ENCODE data around the gene LRP5.
"Not testable (repeated sequence)": the region's sequence is repeated elsewhere in the genome, so short reads cannot be mapped to it uniquely, and the experiment has no call there.

LRP5 gene

DNA sequence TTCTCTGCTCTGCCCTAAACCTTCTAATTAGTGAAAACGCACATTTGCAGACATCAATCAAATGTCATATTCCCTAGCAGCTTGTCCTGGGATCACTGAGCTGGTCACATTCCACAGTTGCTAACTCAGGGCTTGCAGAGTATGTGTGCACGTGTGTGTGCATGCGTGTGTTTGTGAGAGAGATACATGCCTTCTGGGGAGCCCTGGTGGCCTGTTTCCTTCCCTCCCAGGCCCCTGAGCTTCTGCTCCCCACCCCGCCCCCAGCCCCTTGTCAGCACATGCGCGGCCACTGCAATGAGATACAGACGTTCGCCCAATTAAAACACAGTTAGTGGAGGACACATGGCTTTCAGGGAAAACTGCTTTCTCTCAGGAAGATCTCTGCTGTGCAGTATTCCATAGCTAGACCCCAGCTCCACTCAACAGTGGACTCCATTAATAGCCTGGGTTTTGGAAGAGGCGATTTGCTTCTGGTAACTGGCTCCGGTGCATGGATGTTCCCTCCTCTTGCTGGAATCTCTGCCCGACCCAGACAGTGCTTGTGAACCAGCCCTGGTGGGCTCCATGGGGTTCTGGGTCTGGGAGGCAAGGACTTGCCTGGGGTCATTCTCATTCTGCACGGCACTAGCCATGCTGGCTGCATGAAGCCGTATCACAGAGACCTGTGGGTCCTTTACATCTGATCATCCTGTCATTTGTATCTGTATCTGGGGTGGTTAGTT lies 17.7 kb downstream of the LRP5 start:
- DNase-seq: no peak

DNA sequence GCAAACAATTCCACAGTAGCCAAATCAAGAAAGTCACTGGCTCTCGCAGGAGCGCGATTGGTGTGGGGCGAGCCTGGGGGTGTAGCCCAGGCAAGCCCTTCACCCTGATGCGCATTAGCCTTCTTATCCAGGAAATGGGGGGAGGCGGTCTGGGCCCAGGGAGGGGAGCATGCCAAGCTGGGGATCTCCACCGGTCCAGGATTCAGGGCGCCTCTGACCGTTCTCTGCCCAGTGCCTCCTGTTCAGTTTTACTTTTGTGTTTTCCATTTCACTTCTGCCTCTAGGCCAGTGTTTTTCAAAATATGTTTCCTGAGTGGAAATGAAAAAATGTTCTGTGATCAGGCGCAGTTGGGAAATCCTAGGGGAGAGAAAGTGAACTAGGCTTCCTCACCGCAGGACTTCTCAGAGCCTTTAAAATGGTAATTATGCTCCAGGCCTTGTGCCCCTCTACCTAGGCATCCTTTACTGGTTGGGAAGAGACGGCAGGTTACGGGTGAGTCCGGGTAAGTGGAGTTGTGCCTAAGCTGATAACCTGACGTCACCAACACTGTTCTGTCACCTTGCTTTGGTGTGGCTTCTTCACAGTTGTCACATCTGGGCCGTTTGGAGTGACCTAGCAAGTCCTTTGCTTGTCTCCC lies 18.4 kb downstream of the LRP5 start:
- no peak for DNase-seq

DNA sequence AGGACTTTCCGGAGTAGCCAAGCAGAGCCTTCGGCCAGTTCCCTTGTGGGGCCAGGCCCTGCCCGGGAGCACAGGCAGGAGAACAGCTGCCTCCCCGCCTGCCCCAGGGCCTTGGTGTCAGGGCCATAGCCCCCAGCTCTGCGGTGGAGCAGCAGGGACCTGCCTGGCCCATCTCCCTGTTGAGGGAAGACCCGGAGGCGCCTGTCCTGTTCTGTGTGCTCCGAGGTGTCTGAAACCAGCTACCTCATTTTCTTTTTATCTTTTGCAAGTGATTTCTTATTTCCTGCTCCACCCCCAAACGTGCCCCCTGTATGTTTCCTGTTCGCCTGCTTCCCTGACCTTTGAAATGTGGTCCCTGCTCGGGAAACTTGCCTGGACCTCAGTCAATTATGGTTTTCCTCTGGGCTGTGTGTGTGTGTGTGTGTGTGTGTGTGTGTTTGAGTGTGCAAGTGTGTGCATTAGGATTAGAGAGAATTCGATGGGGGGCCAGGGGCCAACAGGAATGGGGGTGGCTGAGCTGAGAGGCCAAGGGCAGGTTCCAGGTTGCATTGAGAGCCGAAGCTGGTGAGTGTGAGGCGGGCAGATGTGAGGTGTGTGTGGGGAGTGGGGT lies 19.1 kb downstream of the LRP5 start:
- DNase-seq: peak; percentile 49

DNA sequence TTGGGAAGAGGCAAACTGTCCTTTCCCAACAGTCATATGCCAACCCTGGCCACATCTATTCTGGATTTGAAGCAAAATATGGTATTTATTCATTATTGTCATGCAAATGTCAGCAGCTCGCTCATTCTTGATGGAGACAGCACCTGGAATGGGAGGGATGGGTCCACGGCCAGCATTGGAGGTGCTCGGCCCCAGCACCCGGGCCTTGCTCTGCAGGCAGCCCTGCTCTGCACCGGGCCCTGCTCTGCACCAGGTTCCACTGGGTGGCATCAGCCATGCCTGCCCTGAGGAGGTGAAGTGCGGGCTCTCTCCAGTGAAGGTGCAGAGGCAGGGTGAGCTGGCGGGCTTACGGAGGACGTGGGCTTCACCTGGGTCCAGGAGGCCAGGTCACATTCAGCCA lies 19.8 kb downstream of the LRP5 start:
- DNase-seq: no peak

DNA sequence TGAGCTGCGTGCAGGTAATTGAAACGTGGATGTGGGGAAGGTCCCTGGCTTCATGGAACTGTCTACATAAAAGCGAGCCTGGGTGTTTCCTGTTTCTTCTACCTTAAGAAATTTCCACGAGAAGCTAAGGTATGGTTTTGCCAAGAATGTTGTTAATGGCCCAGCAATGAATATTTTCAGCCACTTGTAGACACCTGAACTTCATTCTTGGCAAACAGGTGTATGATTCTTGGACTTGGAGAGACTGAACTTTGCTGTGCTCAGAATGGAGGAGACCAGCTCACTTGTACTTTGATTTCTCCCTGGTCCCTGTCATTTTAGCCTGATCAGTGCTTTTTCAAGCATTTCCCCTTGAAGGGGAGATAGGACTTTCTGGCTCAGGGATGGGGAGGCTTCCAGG lies 20.8 kb downstream of the LRP5 start:
- DNase-seq: no peak

DNA sequence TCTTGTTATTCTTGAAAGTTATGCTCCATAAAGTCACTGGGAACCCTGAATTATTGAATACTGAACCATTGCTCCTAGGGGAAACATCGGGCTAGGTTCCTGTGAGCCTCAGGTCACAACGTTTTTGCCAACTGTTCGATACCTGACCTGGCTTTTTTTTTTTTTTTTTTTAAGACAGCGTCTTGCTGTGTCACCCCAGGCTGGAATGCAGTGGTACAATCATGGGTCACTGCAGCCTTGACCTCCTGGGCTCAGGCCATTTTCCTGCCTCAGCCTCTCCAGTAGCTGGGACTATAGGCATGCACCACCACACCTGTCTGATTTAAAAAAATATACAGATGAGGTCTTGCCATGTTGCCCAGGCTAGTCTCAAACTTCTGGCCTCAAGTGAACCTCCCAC lies 22.5 kb downstream of the LRP5 start:
- DNase-seq: no peak

DNA sequence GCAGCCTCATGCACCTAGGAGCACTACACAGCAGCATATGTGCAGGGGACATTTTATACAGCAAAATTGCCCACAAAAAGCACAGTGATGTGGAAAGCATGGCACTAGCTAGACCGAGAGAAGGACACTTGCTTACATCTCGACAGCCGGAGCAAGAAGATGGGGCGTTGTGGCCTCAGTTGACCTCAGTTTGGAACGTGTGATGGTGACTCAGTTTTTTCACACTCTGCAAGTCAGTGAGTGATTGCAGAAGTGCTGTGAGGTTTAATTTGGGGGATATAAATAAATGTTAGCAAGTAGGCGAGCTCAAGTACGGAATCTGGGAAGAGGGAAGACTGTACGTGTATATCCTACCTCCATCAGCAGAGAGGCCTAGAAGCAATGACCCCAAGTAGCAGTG lies 23.3 kb downstream of the LRP5 start:
- DNase-seq: no peak

DNA sequence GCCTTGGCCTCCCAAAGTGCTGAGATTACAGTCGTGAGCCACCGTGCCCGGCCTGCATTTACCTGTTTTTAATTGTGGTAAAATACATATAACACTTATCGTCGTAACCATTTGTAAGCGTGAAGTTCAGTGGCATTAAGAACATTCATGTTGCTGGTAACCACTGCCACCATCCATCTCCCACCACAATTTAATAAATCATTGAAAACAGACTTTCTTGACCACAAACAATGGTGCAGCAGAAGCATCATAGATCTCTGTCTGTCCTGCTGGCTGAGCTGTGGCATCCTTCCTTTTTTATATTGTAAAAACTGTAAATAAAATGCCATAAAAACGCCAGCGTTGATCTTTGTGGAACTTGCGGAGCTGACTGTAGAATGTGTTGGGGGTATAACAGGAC lies 24.3 kb downstream of the LRP5 start:
- peak; percentile 48 for DNase-seq

DNA sequence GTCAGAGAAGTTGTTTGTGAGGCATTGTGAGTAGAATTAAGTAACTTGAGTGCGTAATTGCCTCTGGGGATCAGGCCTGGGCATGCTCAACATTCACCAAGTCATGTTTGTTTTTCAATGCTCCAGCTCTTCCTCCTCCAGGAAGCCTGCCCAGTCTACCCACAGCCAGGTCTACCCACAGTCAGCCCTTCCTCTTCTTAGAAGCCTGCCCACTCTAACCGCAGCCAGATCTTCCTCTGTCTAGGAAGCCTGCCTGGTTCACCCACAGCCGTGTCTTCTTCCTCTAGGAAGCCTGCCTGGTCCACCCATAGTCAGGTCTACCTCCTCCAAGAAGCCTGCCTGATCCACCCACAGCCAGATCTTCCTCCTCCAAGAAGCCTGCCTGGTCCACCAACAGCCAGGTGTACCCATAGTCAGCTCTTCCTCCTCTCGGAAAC lies 25.0 kb downstream of the LRP5 start:
- peak; percentile 80 for DNase-seq

DNA sequence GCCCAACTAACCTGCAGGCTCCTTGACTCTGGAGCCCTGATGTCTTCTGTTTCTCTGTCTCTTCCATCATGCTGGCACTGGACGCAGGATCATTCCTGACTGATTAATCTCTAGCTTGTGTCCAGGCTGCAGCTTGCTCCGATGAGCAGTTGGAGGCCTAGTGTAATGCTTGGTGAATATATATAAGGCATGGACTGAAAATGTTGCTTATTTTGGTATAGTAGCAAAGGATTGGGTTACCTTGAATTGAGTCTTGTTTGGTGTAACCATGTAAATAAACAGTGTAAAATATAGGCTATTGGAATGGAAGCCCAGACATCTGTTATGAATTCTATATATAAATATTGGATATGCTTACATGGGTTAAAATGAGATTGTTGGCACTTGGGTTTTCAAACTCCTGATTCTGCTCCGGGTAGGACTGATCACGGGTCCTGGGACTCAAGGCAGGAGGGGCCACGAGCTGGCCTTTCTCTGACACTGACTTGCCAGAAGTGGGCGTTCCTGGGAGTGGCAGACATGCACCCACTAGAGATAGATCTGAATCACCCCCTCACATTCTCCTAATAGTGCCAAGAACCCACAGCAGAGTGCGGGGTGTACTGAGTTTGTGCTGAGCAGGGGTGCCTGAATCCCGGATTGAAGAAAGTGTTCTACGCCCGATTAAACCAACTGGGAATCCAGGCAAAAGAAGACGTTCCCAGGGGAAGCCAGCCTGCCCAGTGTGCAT lies 25.8 kb downstream of the LRP5 start:
- peak; percentile 51 for DNase-seq

DNA sequence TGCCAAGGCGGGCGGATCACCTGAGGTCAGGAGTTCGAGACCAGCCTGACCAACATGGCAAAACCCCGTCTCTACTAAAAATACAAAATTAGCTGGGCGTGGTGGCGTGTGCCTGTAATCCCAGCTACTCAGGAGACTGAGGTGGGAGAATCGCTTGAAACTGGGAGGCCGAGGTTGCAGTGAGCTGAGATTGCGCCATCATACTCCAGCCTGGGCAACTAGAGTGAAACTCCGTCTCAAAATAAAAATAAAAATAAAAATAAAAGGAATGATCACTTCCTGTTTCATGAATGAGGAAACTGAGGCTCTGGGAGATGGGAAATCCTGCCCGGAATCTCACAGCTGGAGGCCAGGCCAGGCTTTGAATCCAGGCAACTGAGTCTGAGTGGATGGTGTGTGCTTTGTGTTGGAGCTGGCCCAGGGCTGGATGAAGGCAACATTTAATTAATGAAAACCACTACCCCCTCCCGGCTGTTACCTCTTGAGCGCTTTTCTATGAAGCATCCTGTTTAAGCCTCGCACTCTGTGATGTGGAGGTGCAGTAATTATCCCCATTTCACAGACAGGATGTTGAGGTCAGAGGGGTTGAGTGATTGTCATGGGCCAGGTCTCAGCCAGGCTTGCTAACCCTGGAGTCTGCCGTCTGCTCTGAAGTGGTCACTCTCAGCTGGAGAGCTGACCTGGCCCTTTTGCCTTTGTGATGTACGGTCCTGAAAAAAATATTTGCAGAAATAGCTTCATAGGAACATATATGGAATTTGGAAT lies 27.8 kb downstream of the LRP5 start:
- no peak for DNase-seq

DNA sequence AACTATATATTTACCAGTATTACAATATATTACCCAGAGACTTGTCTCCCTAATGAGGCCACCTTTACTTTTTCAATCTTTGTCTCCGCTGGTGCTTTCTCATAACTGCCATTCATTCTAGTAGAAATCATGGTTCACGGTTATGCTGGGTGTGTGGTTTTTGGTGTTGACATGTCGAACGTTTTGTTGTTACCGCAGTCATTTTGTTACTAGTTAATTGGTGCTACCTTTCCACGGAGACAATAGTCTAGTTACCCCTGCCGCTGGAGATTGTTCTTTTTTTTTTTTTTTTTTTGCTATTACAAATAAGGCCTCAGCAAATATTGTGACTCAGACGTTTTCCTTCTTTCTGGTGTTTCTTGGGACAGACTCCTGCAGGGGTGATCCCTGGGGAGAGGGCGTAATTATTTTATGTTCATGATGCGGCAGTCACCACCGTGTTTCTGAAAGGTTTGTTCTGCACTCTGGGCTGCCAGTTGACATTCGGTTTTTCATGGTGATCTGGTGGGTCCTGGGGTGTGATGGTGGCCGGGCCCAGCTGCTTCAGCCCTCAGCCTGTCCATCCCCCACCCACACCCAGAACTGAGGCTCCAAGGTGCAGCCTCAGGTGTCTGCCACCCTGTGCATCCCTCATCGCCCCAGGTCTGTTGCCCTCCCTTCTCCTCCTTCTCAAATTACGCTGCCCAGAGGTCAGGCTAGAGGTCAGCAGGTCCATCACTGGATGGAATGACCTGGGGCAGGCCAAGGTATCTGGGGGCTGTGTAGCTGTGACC lies 28.6 kb downstream of the LRP5 start:
- no peak for DNase-seq

DNA sequence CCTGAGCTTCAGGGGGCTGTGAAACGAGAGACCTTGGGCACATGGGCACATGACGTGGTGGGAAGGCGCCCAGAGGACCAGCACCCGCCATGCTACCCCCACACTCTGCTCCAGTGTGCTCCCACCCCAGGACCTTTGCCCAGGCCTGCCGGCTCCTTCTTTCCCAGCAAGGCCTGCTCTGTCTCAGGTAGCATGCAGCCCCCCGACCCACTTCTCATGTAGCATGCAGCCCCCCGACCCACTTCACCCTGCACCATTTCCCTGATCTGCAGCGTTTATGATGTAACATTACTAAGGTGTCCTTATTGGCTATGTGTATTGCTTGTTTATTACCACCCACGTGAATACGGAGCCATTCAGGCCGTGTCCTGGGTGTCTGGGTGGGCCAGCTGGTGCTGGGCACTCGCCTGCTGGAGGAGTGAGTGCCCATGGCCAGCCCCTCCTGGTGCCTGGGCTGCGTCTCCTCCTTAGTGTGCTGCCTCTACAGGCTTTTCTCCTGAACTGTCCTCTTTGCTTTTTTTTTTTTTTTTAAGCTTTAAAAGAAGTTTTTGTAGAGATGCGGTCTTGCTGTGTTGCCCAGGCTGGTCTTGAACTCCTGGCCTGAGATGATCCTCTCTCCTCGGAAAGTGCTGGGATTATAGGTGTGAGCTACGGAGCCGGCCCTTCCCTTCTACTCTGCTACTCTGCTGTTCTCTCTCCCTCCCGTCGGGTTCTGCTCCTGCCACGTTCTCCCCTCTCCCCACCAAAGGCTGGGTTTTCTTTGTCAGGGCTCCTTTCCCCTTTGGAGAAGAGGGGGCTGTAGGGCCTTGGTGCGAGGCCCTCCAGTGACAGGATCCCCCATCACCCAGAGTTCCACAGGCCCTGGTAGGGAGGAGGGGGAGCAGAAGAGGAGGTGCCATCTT lies 29.4 kb downstream of the LRP5 start:
- no peak for DNase-seq

DNA sequence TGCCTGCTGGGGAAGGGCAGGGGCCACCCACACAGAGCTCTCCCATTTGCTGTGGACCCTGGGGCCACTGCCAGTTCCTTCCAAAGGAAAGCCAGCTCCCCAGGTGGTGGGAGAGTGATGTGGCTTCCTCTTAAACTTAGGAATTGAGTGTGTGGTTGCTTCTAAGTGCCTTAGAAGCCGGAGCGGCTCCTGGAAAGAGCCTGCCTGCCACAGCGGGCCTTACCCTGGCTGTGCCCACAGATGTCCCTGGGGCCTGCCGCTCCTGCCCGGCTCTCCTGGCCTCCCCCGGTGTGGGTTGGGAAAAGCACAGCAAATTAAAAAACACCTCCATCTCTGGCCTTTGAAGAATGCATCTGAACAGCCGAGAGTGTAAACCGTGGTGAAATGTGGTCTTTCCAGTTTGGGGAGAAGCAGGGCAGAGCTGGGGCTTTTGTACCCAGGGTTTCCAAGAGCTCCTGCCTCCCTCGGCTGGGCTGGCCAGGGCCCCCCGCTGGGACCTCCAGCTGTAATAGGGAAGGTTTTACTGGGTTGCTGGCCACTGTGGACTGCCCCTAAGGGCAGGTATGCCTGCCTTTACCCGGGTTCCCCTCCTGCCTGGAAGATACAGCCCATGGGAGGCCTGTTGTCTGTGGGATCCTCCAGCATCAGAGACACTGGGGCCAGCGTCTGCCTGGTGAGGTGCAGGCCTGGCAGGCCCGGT lies 30.2 kb downstream of the LRP5 start:
- no peak for DNase-seq

DNA sequence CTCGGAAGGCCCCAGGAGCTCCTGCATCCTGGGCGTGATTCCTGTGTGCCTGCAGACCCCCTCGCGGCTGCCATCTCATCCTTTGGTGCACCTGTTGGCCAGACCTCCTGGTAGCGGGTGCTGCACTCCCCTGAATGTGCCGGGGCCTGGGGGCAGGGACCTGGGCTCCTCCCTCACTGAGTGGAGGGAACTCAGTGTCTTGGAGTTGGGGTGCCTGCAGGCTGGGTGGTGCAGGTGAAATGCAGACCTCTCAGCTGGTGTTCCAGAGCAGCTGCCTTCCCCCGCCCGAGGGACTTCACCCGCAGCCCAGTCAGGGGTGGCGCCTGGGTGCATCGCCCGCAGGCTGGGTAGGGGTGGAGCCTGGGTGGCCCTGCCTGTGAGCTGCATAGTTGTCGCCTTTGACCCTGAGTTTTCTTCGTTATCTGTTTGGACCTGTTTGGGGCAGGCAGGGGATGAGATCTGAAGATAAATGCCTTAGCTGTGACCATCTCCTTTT lies 31.4 kb downstream of the LRP5 start:
- no peak for DNase-seq

DNA sequence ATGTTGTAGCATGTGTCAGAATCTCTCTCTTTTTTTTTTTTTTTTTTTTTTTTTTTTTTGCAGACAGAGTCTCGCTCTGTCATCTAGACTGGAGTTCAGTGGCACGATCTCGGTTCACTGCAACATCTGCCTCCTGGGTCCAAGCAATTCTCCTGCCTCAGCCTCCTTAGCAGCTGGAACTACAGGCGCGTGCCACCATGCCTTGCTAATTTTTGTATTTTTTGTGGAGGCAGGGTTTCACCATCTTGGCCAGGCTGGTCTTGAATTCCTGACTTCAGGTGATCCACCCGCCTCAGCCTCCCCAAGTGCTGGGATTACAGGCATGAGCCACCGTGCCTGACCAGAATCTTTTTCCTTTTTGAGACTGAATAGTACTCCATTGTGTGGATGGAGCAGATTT lies 32.4 kb downstream of the LRP5 start:
- not testable (repeated sequence) for DNase-seq

DNA sequence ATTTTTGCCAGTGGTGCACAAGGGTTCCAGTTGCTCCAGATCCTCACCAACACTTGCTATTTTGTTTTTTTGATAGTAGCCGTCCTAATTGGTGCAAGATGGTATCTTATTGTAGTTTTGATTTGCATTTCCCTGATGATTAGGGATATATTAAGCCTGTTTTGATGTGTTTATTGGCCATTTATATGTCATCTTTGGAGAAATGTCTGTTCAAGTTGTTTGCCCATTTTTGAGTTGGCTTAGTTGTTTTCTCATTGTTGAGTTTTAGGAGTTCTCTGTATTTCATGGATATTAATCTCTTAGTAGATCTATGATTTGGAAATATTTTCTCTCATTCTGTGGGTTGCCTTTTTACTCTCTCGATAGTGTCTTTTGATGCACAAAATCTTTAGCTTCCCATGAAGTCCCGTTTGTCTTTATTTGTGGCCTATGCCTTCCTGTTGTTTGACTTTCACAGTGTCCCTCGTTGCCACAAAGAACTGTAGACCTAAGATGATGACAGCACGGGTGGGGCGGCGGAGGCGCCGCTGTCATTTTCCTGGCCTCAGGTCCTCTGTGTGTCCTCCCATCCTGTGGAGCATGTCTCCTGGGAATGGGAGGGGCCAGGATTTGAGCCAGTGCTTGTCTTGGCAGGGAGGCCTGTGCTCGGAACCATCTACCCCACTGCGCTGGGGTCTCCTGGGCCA lies 33.5 kb downstream of the LRP5 start:
- DNase-seq: no peak

DNA sequence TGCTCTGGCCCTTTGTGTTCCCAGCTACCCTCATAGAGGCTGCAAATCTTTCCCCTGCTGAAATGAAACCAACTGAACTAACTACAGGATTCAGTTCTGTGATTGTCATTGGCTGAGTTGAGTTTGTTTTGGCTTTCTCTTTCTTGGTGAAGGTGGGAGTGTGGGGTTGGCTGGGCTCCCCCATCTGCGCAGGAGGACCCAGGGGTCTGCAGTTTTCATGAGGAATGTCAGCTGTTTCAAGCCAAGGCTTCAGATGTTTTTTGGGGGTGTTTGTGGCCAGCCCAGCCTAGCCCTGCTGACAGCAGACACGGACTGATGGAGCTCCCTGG lies 34.0 kb downstream of the LRP5 start:
- DNase-seq: no peak

DNA sequence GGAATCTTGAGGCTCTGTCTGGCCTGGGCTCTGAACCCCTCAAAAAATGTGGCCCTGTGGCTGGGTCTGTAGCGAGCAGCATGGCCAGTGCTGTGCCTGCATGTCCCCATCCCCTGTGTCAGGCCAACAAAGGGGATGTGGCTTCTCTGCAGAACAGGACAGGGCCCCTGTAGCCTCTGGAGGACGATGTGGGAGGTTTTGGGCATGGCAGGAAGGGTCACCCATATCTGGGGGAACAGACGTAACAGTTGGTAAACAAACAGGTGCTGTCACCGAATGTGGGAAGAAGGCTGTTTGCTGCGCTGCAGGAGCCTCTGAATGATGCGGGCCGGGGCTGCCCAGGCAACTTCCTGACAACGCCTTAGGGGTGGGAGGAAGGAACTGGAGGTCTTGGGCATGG lies 35.0 kb downstream of the LRP5 start:
- no peak for DNase-seq

DNA sequence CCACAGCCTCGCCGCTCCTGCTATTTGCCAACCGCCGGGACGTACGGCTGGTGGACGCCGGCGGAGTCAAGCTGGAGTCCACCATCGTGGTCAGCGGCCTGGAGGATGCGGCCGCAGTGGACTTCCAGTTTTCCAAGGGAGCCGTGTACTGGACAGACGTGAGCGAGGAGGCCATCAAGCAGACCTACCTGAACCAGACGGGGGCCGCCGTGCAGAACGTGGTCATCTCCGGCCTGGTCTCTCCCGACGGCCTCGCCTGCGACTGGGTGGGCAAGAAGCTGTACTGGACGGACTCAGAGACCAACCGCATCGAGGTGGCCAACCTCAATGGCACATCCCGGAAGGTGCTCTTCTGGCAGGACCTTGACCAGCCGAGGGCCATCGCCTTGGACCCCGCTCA lies 35.5 kb downstream of the LRP5 start:
- no peak for DNase-seq
